OCI-LY1 (cell line): Measurements from ENCODE around the gene PAM.

Experiments used
- H2AFZ ChIP-seq: fragments of 200-600 bp; sonication (generic), shearing (Covaris generic); 2 replicates; pipeline ENCODE4 v1.6.0; 2014; ENCODE audit warnings: antibody characterized with exemption, mild to moderate bottlenecking, low read length
- H3F3A ChIP-seq: fragments of 200-600 bp; sonication (generic), shearing (Covaris generic); 2 replicates; pipeline ENCODE4 v1.6.0; 2014; ENCODE audit warnings: mild to moderate bottlenecking, antibody characterized with exemption, low read length, moderate library complexity; ENCODE audit not compliant: insufficient read depth
- H3K27ac ChIP-seq: fragments of 200-600 bp; sonication (generic); 2 replicates; pipeline ENCODE4 v1.5.1; 2014; ENCODE audit warnings: low read length, mixed run types, mild to moderate bottlenecking, low read depth; ENCODE audit not compliant: poor library complexity, severe bottlenecking
- H3K27me3 ChIP-seq: fragments of 200-600 bp; sonication (generic); 2 replicates; pipeline ENCODE4 v1.6.0; 2014; ENCODE audit warnings: antibody characterized with exemption, mild to moderate bottlenecking, low read length, moderate library complexity; ENCODE audit not compliant: insufficient read depth
- H3K36me3 ChIP-seq: fragments of 200-600 bp; sonication (generic); 2 replicates; pipeline ENCODE4 v1.6.1; 2014; ENCODE audit warnings: mild to moderate bottlenecking, antibody characterized with exemption, low read length, moderate library complexity, mixed read lengths; ENCODE audit not compliant: insufficient read depth
- H3K4me1 ChIP-seq: fragments of 200-600 bp; sonication (generic); 2 replicates; pipeline ENCODE4 v1.5.1; 2014; ENCODE audit warnings: mild to moderate bottlenecking, low read length, moderate library complexity; ENCODE audit not compliant: insufficient read depth, severe bottlenecking
- H3K4me2 ChIP-seq: fragments of 200-600 bp; sonication (generic), shearing (Covaris generic); 2 replicates; pipeline ENCODE4 v1.6.1; 2014; ENCODE audit warnings: low read length
- H3K4me3 ChIP-seq: fragments of 200-600 bp; sonication (generic); 2 replicates; pipeline ENCODE4 v1.5.1; 2014; ENCODE audit warnings: low read length, low read depth, mild to moderate bottlenecking, mixed read lengths; ENCODE audit not compliant: poor library complexity, severe bottlenecking
- H3K79me2 ChIP-seq: fragments of 200-600 bp; shearing (Covaris generic); 2 replicates; pipeline ENCODE4 v1.6.1; 2016; ENCODE audit warnings: mixed run types, low read length, mixed read lengths; ENCODE audit not compliant: insufficient read depth
- H3K9ac ChIP-seq: fragments of 200-600 bp; sonication (generic), shearing (Covaris generic); 2 replicates; pipeline ENCODE4 v1.6.1; 2014; ENCODE audit warnings: mild to moderate bottlenecking, low read length, mixed read lengths
- H3K9me2 ChIP-seq: fragments of 200-600 bp; sonication (generic), shearing (Covaris generic); 2 replicates; pipeline ENCODE4 v1.6.1; 2014; ENCODE audit warnings: low read depth, mild to moderate bottlenecking, low read length, mixed read lengths
- H3K9me3 ChIP-seq: fragments of 200-600 bp; shearing (Covaris generic); 2 replicates; pipeline ENCODE4 v1.6.1; 2014; ENCODE audit warnings: low read length, mixed read lengths
- H4K20me1 ChIP-seq: fragments of 200-600 bp; sonication (generic), shearing (Covaris generic); 2 replicates; pipeline ENCODE4 v1.6.0; 2016; ENCODE audit warnings: mild to moderate bottlenecking, low read length; ENCODE audit not compliant: insufficient read depth
- EZH2 ChIP-seq: fragments of 200-600 bp; sonication (generic), shearing (Covaris generic); IDR thresholded peaks from 2 replicates; pipeline ENCODE4 v1.8.0; 2017; ENCODE audit warnings: borderline replicate concordance, mixed run types, mild to moderate bottlenecking, antibody characterized with exemption, low read length, moderate library complexity, mixed read lengths
- TF ChIP-seq, protein P1 (sequence below): fragments of 200-600 bp; sonication (generic), shearing (Covaris generic); IDR thresholded peaks from 2 replicates; pipeline ENCODE4 v1.5.1; 2017; ENCODE audit warnings: mild to moderate bottlenecking, antibody characterized with exemption, low read length, moderate library complexity, mixed read lengths

The PAM gene

DNA sequence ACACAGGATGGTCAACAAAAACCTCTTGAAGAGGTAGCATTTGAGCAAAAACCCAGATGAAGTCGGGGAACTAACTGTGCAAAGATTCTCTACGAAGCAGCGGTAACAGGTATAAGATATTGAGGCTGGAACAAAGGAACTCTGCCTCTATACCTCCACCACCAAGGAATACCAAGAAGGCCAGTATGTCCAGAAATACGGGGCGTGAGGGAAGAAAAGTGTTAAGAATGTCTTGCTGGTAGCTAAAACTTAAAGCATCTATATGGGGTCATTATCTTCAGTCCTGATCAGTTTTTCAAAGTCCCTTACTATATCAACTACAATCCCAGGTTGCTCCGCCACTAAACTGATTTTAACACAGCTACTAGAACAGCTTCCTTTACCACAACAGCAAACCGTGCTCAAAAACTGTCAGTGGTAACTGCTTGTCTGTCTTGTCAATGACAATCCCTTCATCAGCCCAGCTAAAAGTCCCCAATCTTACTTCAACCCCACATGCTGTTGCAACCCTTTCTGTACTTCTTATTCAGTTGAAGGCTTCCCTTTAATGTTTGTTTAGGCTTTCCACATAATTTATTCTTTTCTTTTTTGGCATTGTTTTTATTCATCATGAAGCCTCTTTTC lies 9.4 kb downstream of the PAM start:
- Histone ChIP-seq H3F3A (no peaks in the 10 kb centered on the region), H3K9ac (no peak overlapping the region), H3K4me3 (no peak overlapping the region), H3K4me1 (no peaks in the 10 kb centered on the region), H4K20me1 (no peaks in the 10 kb centered on the region), H3K4me2 (no peak overlapping the region), H3K27ac (no peak overlapping the region), H3K9me2 (no peaks in the 10 kb centered on the region), H3K36me3 (no peaks in the 10 kb centered on the region), H3K27me3 (no peaks in the 10 kb centered on the region), H3K79me2 (no peaks in the 10 kb centered on the region), H3K9me3 (no peaks in the 10 kb centered on the region), H2AFZ (no peak overlapping the region)
- TF ChIP-seq, protein P1, sequence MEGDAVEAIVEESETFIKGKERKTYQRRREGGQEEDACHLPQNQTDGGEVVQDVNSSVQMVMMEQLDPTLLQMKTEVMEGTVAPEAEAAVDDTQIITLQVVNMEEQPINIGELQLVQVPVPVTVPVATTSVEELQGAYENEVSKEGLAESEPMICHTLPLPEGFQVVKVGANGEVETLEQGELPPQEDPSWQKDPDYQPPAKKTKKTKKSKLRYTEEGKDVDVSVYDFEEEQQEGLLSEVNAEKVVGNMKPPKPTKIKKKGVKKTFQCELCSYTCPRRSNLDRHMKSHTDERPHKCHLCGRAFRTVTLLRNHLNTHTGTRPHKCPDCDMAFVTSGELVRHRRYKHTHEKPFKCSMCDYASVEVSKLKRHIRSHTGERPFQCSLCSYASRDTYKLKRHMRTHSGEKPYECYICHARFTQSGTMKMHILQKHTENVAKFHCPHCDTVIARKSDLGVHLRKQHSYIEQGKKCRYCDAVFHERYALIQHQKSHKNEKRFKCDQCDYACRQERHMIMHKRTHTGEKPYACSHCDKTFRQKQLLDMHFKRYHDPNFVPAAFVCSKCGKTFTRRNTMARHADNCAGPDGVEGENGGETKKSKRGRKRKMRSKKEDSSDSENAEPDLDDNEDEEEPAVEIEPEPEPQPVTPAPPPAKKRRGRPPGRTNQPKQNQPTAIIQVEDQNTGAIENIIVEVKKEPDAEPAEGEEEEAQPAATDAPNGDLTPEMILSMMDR: no peak
- no peak for TF ChIP-seq EZH2

DNA sequence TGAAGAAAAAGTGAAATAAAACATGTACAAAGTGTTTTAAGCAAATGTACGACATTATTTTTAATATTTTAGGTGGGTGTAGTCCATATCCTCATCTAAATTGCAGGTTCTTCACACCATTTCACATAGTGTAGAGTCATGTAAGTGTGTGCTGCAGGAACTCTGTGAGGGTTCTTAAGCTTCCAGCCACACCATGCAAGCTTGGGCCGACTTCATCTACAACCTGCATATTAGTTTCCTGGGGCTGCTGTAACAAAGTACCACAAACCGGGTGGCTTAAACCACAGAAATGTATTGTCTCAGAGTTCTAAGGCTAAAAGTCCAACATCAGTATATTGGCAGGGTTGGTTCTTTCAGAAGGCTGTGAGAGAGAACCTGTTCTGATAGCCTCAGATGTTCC lies 10.2 kb downstream of the PAM start:
- H3K4me2 ChIP-seq: no peak overlapping the region
- H3K79me2 ChIP-seq: no peaks in the 10 kb centered on the region
- H3F3A ChIP-seq: no peaks in the 10 kb centered on the region
- H3K9me3 ChIP-seq: no peaks in the 10 kb centered on the region
- TF ChIP-seq, protein P1: no peak
- TF ChIP-seq EZH2: no peak
- no peak overlapping the region for H2AFZ ChIP-seq
- H3K9me2 ChIP-seq: no peaks in the 10 kb centered on the region
- no peak overlapping the region for H3K4me3 ChIP-seq
- no peaks in the 10 kb centered on the region for H3K27me3 ChIP-seq
- H3K27ac ChIP-seq: no peak overlapping the region
- no peaks in the 10 kb centered on the region for H4K20me1 ChIP-seq
- no peaks in the 10 kb centered on the region for H3K36me3 ChIP-seq
- no peaks in the 10 kb centered on the region for H3K4me1 ChIP-seq
- no peak overlapping the region for H3K9ac ChIP-seq

DNA sequence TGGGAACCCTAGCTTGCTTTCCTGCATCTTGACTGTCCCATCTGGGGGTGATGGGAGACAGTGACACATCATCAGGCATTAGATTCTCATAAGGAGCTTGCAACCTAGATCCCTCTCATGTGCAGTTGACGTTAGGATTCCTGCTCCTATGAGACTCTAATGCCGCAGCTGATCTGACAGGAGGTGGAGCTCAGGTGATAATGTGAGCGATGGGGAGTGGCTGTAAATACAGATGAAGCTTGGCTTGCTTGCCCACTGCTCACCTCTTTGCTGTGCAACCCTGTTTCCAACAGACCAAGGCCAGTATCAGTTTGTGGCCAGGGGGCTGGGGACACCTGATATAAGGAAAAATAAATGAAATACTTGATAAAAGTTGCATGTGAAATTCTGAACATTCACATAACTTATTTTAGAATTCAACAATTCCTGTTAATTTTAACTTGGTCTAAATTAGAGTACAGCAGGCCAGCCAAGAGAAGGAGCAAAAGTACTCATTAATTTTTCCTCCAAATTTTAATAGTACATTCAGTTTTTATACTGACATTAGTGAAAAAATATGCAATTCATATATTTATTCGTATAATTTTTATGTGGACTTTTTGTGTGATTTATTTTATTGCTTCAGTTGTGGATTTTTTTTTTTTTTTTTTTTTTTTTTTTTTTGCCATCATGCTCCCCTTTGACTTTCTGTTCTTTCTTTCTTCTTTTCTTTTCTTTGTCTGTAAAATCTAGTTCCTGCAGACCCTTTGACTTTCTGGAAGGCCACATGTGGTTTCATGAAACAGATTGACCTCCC lies 11.4 kb downstream of the PAM start:
- Histone ChIP-seq H3K27ac (no peak overlapping the region), H3K9me3 (no peaks in the 10 kb centered on the region), H3K4me2 (no peak overlapping the region), H3K4me3 (no peak overlapping the region), H3K9ac (no peak overlapping the region), H3K79me2 (no peaks in the 10 kb centered on the region), H3F3A (no peaks in the 10 kb centered on the region), H3K36me3 (no peaks in the 10 kb centered on the region), H3K4me1 (no peaks in the 10 kb centered on the region), H2AFZ (no peak overlapping the region), H3K27me3 (no peaks in the 10 kb centered on the region), H4K20me1 (no peaks in the 10 kb centered on the region), H3K9me2 (no peaks in the 10 kb centered on the region)
- no peak for TF ChIP-seq EZH2
- TF ChIP-seq, protein P1: no peak
